ENCODE data around the gene LYSMD3.

LYSMD3 gene

DNA sequence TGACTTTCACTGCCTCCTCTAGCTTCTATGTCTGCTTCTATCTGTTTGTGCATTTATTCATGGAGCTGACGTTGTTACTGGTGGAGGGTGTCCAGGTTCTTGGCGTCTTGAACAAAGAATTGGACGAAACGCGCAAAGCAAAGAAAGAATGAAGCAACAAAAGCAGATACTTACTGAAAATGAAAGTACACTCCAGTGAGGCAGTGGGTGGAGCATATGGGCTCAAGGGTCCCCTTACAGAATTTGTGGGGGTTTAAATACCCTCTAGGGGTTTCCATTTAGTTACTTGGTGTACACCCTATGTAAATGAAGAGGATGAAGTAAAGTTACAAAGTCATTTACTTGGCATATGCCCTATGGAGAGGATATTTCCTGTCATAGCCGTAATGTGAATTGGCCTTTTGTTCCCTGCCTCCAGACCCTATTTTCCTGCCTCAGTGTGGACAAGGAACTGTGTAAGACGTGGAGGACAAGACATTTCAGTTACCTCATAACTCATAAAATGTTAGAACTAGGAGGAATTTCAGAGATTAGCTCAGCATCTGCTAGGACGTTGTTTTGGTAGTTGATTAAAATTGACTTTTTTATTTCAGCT lies 51.7 kb downstream of the LYSMD3 start:
- DNase-seq, result no peak

DNA sequence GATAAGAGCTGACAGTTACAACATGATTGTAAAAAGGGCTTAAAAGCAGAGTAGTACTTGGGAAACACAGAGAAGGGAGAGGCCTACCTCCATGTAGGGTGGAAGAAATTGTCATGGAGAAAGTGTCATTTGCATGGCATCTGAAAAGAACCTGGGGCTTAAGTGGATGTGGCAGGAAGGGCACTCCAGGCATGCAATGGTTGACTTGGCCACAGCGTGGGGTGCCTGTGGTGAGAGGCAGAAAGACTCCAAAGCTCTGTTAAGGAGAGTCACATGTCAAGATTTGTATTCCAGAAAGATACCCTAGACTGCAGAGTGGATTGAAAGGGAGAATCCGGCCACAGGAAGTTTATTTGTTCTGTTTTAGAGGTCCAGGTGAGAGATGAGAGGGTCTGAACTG lies 52.3 kb downstream of the LYSMD3 start:
- DNase-seq, result no peak

GRCh38 chr5:90476391-90476790 lies 53.0 kb downstream of the LYSMD3 start:
- DNase-seq, result no peak

GRCh38 chr5:90475436-90475980 lies 53.9 kb downstream of the LYSMD3 start:
- DNase-seq, result no peak

GRCh38 chr5:90474235-90475107 lies 54.9 kb downstream of the LYSMD3 start, which contains the start of the genes MBLAC2 and POLR3G:
MBLAC2 (minus strand) TSS chr5:90474771; CDS start chr5:90474292, 479 bp downstream.
POLR3G (plus strand) TSS chr5:90474864; CDS start chr5:90485568, 10,704 bp downstream.
- peak; percentile 95 for DNase-seq

DNA sequence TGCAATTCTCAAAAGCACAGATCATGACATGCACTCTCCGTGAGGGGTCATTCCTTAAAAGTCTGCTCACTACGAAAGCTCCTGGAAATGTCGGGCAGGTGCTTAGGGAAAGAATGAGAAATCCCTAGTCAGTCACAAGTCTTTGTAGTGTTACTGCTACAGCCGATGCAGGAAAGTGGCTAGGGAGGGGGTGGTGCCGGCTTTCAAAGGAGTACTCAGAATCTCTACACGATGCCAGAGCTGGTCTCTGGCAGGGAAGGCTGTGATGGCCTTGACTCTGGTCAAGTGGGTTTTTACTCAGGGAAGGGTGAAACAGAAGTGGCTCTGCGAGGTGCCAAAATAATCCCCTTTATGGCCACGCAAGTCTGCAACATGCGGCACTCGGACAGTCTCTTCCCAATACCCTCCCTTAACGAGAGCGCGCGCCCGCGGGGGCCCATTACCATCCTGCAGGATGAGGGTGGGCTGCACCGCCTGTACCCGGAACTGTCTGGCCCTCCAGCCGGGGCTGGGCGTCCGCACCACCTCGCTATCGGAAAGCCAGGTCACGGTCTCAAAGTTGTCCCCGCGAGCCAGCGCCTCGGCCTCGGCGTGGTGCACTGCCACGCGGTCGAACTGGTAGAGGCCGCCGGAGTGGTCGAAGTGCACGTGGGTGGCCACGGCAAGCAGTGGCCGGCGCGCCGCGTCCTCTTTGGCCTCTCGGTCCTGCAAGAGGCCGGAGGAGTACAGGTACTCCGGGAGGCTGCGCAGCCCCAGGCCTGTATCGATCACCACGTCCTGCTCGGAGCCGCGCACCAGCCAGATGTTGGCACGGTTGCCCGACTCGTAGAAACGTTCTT lies 55.8 kb downstream of the LYSMD3 start:
- peak; percentile 45 for DNase-seq

DNA sequence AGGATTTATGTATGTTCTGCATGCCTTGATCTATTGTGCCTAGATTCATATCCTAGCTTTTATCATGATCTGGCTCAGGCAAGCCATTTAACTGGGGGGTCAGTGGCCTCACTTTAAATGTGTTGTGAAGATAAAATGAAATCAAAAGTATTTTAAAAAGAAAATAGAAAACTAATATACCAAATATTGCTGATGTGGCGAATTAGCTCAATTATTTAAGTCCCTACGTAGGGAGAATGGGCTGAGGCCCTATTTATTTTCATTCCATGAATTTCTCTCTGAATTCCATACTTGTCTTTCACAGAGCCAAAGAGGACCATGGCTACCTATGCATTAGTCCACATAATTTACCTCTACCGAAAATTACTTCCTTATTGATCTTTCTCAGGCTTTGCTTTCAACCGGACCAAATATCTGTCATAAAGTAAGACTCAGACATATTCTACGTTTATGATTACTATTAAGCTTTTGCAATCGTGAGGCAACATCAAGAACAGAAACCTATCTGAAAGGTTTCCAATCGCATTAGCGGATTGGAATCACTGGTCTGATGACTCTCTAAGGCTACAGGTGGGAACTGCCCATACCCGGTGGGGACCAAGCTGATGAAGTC lies 56.5 kb downstream of the LYSMD3 start:
- DNase-seq, result no peak

Measured in right forelimb (tissue), 1 donor.